H1 (cell line): ENCODE data around the gene NFIX.
A peak's percentile ranks its signal among the peaks of the same experiment; 100 is the strongest.

Experiments used
- CHD2 ChIP-seq: IDR thresholded peaks from 2 replicates; pipeline ENCODE4 v1.6.1; 2012; ENCODE audit warnings: low read length, improper control_type of control experiment
- CREB1 ChIP-seq: IDR thresholded peaks from 2 replicates; pipeline ENCODE4 v1.6.1; 2012; ENCODE audit warnings: inconsistent platforms
- EP300 ChIP-seq, 2 experiments: IDR thresholded peaks; 1 replicate in 1 of 2; 2 replicates in 1 of 2; pipeline ENCODE4 v1.6.1; 2011 to 2012; ENCODE audit warnings: low read depth in 2 of 2, low read length in 2 of 2, mild to moderate bottlenecking in 2 of 2, borderline replicate concordance in 1 of 2, inconsistent platforms in 1 of 2, moderate library complexity in 1 of 2
- EZH2 ChIP-seq: fragments of 200-600 bp; sonication (generic); IDR thresholded peaks from 2 replicates; pipeline ENCODE4 v1.7.1; 2012; ENCODE audit warnings: low read depth, mild to moderate bottlenecking, moderate library complexity, low read length, inconsistent platforms; ENCODE audit not compliant: severe bottlenecking
- GABPA ChIP-seq: IDR thresholded peaks from 2 replicates; pipeline ENCODE4 v1.6.1; 2011; ENCODE audit warnings: mild to moderate bottlenecking, low read length, moderate library complexity, borderline replicate concordance; ENCODE audit not compliant: insufficient read depth
- KDM1A ChIP-seq: fragments of 200-600, 300-600 bp; sonication (generic); IDR thresholded peaks from 2 replicates; pipeline ENCODE4 v1.7.1; 2016; ENCODE audit warnings: mild to moderate bottlenecking, low read length, borderline replicate concordance
- POLR2A ChIP-seq, 2 experiments: IDR thresholded peaks; 1 replicate in 1 of 2; 2 replicates in 1 of 2; pipeline ENCODE4 v1.6.1; 2011; ENCODE audit warnings: low read depth in 2 of 2, low read length in 2 of 2, mild to moderate bottlenecking in 2 of 2; ENCODE audit errors: control extremely low read depth in 1 of 2
- POLR2AphosphoS5 ChIP-seq: IDR thresholded peaks from 2 replicates; pipeline ENCODE4 v1.6.1; 2011; ENCODE audit warnings: low read depth, low read length
- RFX5 ChIP-seq: IDR thresholded peaks from 2 replicates; pipeline ENCODE4 v1.6.1; 2011; ENCODE audit warnings: low read depth, low read length, improper control_type of control experiment, borderline replicate concordance
- ZNF274 ChIP-seq: IDR thresholded peaks from 2 replicates; pipeline ENCODE4 v1.7.0; 2012; ENCODE audit warnings: low read length, borderline replicate concordance; ENCODE audit errors: extremely low read depth
- TF ChIP-seq, protein P1 (sequence below), 3 experiments: IDR thresholded peaks; 1 replicate in 2 of 3; 2 replicates in 1 of 3; pipeline versions ENCODE4 v1.5.1 to v1.6.1; 2011; ENCODE audit warnings: low read length in 3 of 3, mild to moderate bottlenecking in 3 of 3, inconsistent platforms in 2 of 3, low read depth in 1 of 3, moderate library complexity in 1 of 3; ENCODE audit not compliant: insufficient read depth in 1 of 3; ENCODE audit errors: control extremely low read depth in 1 of 3
- TF ChIP-seq, protein P2 (sequence below): IDR thresholded peaks from 2 replicates; pipeline ENCODE4 v1.6.1; 2012; ENCODE audit warnings: inconsistent platforms

DNA sequence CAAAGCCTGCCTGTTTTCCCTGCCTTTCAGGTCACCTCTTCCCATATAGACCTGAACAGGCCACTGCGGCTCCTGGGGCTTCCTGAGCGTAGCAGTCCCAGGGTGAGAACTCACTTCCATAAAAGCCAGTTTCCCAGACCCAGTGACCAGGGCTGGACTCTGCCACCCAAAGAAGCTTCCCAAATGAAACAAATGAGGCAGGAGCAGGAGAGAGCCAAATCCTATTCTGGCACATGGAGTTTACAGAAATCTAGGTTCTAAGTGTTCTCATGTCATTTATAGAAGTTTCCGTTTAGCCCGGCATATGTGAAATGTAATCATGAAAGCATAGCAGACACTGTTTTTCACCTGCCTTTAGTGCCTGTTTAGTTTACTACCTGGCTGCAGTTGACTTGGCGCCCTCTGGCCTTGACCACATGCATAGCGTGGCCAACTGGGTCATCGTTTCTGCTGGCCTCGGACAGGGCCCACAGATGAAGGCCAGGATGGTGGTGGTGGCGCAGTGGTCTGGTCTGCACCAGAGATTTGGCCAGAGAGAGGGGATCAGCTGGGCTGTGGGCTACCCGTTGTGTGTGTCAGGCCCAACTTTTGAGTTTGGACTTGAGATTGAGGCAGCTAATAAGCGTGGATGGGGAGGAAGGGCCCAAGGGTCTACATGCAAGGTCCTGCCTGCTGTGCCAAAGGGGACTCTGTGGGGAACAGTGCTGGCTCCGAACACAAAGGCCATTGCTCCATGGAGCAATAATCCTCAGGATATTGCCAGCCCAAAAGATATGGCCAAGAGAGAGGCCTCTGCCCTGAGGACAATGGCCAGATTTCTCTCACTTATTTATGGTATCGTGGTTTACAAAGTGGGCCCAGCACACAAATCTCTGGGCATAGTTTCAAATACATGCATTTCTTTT is 43.3 kb downstream of the NFIX start:
- TF ChIP-seq, protein P1, sequence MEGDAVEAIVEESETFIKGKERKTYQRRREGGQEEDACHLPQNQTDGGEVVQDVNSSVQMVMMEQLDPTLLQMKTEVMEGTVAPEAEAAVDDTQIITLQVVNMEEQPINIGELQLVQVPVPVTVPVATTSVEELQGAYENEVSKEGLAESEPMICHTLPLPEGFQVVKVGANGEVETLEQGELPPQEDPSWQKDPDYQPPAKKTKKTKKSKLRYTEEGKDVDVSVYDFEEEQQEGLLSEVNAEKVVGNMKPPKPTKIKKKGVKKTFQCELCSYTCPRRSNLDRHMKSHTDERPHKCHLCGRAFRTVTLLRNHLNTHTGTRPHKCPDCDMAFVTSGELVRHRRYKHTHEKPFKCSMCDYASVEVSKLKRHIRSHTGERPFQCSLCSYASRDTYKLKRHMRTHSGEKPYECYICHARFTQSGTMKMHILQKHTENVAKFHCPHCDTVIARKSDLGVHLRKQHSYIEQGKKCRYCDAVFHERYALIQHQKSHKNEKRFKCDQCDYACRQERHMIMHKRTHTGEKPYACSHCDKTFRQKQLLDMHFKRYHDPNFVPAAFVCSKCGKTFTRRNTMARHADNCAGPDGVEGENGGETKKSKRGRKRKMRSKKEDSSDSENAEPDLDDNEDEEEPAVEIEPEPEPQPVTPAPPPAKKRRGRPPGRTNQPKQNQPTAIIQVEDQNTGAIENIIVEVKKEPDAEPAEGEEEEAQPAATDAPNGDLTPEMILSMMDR (IDR thresholded peaks at IDR 0.05; ENCODE audit: control extremely low read depth in 1 of 3, insufficient read depth in 1 of 3, low read depth in 1 of 3, low read length in 3 of 3) = peak; percentile 29 to 56 (median 46)
- no peak for TF ChIP-seq KDM1A
- no peak for TF ChIP-seq EP300 (IDR thresholded peaks at IDR 0.05; ENCODE audit: borderline replicate concordance in 1 of 2, low read depth in 2 of 2, low read length in 2 of 2)
- no peak for TF ChIP-seq POLR2AphosphoS5
- no peak for TF ChIP-seq GABPA
- no peak for TF ChIP-seq CREB1
- no peak for TF ChIP-seq EZH2
- no peak for TF ChIP-seq RFX5
- TF ChIP-seq POLR2A (IDR thresholded peaks at IDR 0.05; ENCODE audit: control extremely low read depth in 1 of 2, low read depth in 2 of 2, low read length in 2 of 2) = no peak
- TF ChIP-seq CHD2 = no peak
- no peak for TF ChIP-seq ZNF274
- TF ChIP-seq, protein P2, sequence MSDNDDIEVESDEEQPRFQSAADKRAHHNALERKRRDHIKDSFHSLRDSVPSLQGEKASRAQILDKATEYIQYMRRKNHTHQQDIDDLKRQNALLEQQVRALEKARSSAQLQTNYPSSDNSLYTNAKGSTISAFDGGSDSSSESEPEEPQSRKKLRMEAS = no peak
